ENCODE results near the gene AVEN.

Gene AVEN

GRCh38 chr15:33908406-33908805 lies 130.6 kb downstream of the AVEN start:
- DNase-seq, result no peak

- no peak for DNase-seq
Measured at GRCh38 chr15:33907326-33907725, 131.7 kb downstream of the AVEN start.

- DNase-seq, result no peak
Measured at GRCh38 chr15:33903661-33904060, 135.3 kb downstream of the AVEN start.

GRCh38 chr15:33902043-33902442 lies 137.0 kb downstream of the AVEN start:
- no peak for DNase-seq

- no peak for DNase-seq
Measured at GRCh38 chr15:33894193-33894592, 144.8 kb downstream of the AVEN start.

- no peak for DNase-seq
Measured at GRCh38 chr15:33888176-33888575, 150.8 kb downstream of the AVEN start.

- DNase-seq, result no peak
Measured at GRCh38 chr15:33882921-33883320, 156.1 kb downstream of the AVEN start.

- DNase-seq, result no peak
Measured at GRCh38 chr15:33874156-33874555, 164.8 kb downstream of the AVEN start.

- DNase-seq, result no peak
Measured at GRCh38 chr15:33872416-33873106, 166.4 kb downstream of the AVEN start.

- DNase-seq, result no peak
Measured at GRCh38 chr15:33871980-33872379, 167.0 kb downstream of the AVEN start.

GRCh38 chr15:33866101-33866737 lies 172.8 kb downstream of the AVEN start:
- DNase-seq, result no peak

GRCh38 chr15:33865416-33865815 lies 173.6 kb downstream of the AVEN start:
- DNase-seq, result no peak

GRCh38 chr15:33864360-33865075 lies 174.5 kb downstream of the AVEN start:
- no peak for DNase-seq

GRCh38 chr15:33860754-33861153 lies 178.2 kb downstream of the AVEN start:
- no peak for DNase-seq

GRCh38 chr15:33859992-33860545 lies 178.9 kb downstream of the AVEN start:
- DNase-seq, result no peak

GRCh38 chr15:33858836-33859235 lies 180.2 kb downstream of the AVEN start:
- no peak for DNase-seq

GRCh38 chr15:33857726-33858125 lies 181.3 kb downstream of the AVEN start:
- no peak for DNase-seq

- DNase-seq, result no peak
Measured at GRCh38 chr15:33852570-33852969, 186.4 kb downstream of the AVEN start.

GRCh38 chr15:33852094-33852493 lies 186.9 kb downstream of the AVEN start:
- no peak for DNase-seq

- DNase-seq, result no peak
Measured at GRCh38 chr15:33851079-33851478, 187.9 kb downstream of the AVEN start.

GRCh38 chr15:33848011-33848410 lies 191.0 kb downstream of the AVEN start:
- DNase-seq, result no peak

GRCh38 chr15:33846862-33847261 lies 192.1 kb downstream of the AVEN start:
- DNase-seq, result no peak

- DNase-seq, result no peak
Measured at GRCh38 chr15:33846142-33846541, 192.9 kb downstream of the AVEN start.

GRCh38 chr15:33844597-33844996 lies 194.4 kb downstream of the AVEN start:
- DNase-seq, result no peak
